HEK293 (cell line): ENCODE measurements around the gene FOSL1.

Source experiments
- IKZF3 ChIP-seq: fragments of 450-650 bp; IDR thresholded peaks from 2 replicates; pipeline ENCODE4 v1.5.0; 2018; ENCODE audit warnings: missing biosample characterization, mild to moderate bottlenecking, missing genetic modification characterization, moderate library complexity
- PRDM10 ChIP-seq: fragments of 450-650 bp; formaldehyde crosslinking; IDR thresholded peaks from 2 replicates; pipeline ENCODE4 v1.5.1; 2016; ENCODE audit warnings: missing biosample characterization, missing genetic modification characterization
- YY2 ChIP-seq: fragments of 450-650 bp; formaldehyde crosslinking; IDR thresholded peaks from 2 replicates; pipeline ENCODE4 v1.5.1; 2016; ENCODE audit warnings: missing biosample characterization, missing genetic modification characterization
- ZFP37 ChIP-seq: fragments of 450-650 bp; formaldehyde crosslinking; IDR thresholded peaks from 2 replicates; pipeline ENCODE4 v1.5.1; 2016; ENCODE audit warnings: missing biosample characterization, missing genetic modification characterization
- ZNF747 ChIP-seq: fragments of 450-650 bp; formaldehyde crosslinking; IDR thresholded peaks from 2 replicates; pipeline ENCODE4 v1.5.1; 2016; ENCODE audit warnings: missing biosample characterization, missing genetic modification characterization
- TF ChIP-seq, protein P1 (sequence below): fragments of 450-650 bp; formaldehyde crosslinking; IDR thresholded peaks from 2 replicates; pipeline ENCODE4 v1.5.1; 2016; ENCODE audit warnings: missing biosample characterization, missing genetic modification characterization, low read depth
- TF ChIP-seq, protein P2 (sequence below): fragments of 450-650 bp; formaldehyde crosslinking; IDR thresholded peaks from 2 replicates; pipeline ENCODE4 v1.5.1; 2016; ENCODE audit warnings: missing biosample characterization, missing genetic modification characterization
- TF ChIP-seq, protein P3 (sequence below): fragments of 450-650 bp; formaldehyde crosslinking; IDR thresholded peaks from 2 replicates; pipeline ENCODE4 v1.5.1; 2016; ENCODE audit warnings: missing biosample characterization, missing genetic modification characterization

DNA sequence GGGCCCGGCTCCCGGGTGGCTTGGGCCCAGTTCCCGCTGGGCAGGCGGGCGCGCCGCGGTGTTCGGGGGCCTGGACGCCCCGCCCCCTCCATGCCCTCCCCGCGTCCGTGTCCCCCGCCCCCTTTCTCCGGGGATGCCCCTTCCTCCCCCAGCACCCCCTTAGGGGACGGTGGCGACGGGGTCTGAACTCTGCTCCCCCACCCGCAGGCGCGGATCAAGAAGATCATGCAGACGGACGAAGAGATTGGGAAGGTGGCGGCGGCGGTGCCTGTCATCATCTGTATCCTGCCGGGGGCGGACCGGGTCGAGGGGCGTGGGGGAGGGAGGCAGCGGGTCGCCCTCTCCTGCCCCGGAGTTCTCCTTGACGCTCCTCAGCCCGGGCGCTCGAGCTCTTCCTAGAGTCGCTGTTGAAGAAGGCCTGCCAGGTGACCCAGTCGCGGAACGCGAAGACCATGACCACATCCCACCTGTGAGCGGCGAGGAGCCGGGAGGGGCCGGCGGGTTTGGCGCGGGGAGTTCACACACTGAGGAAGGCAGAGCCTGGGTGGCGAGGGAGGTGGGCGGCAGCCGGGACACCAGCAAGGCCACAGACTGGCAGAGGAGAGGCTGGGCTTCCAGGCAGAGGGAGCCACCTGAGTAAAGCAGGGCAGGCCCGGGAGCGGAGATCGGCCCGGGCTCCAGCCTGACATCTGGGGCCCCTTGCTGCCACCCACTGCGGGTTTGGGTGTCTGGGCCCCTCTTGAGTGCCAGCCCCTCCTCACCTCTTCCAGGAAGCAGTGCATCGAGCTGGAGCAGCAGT is 19.6 kb upstream of the FOSL1 start:
- TF ChIP-seq PRDM10 (no peak), IKZF3 (tag by site-specific recombination) (no peak), ZFP37 (tag by site-specific recombination) (no peak), ZNF747 (tag by site-specific recombination) (no peak), YY2 (tag by site-specific recombination) (no peak)
- TF ChIP-seq, protein P1, sequence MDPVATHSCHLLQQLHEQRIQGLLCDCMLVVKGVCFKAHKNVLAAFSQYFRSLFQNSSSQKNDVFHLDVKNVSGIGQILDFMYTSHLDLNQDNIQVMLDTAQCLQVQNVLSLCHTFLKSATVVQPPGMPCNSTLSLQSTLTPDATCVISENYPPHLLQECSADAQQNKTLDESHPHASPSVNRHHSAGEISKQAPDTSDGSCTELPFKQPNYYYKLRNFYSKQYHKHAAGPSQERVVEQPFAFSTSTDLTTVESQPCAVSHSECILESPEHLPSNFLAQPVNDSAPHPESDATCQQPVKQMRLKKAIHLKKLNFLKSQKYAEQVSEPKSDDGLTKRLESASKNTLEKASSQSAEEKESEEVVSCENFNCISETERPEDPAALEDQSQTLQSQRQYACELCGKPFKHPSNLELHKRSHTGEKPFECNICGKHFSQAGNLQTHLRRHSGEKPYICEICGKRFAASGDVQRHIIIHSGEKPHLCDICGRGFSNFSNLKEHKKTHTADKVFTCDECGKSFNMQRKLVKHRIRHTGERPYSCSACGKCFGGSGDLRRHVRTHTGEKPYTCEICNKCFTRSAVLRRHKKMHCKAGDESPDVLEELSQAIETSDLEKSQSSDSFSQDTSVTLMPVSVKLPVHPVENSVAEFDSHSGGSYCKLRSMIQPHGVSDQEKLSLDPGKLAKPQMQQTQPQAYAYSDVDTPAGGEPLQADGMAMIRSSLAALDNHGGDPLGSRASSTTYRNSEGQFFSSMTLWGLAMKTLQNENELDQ (tag by site-specific recombination) = no peak
- TF ChIP-seq, protein P2, sequence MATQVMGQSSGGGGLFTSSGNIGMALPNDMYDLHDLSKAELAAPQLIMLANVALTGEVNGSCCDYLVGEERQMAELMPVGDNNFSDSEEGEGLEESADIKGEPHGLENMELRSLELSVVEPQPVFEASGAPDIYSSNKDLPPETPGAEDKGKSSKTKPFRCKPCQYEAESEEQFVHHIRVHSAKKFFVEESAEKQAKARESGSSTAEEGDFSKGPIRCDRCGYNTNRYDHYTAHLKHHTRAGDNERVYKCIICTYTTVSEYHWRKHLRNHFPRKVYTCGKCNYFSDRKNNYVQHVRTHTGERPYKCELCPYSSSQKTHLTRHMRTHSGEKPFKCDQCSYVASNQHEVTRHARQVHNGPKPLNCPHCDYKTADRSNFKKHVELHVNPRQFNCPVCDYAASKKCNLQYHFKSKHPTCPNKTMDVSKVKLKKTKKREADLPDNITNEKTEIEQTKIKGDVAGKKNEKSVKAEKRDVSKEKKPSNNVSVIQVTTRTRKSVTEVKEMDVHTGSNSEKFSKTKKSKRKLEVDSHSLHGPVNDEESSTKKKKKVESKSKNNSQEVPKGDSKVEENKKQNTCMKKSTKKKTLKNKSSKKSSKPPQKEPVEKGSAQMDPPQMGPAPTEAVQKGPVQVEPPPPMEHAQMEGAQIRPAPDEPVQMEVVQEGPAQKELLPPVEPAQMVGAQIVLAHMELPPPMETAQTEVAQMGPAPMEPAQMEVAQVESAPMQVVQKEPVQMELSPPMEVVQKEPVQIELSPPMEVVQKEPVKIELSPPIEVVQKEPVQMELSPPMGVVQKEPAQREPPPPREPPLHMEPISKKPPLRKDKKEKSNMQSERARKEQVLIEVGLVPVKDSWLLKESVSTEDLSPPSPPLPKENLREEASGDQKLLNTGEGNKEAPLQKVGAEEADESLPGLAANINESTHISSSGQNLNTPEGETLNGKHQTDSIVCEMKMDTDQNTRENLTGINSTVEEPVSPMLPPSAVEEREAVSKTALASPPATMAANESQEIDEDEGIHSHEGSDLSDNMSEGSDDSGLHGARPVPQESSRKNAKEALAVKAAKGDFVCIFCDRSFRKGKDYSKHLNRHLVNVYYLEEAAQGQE = no peak
- TF ChIP-seq, protein P3, sequence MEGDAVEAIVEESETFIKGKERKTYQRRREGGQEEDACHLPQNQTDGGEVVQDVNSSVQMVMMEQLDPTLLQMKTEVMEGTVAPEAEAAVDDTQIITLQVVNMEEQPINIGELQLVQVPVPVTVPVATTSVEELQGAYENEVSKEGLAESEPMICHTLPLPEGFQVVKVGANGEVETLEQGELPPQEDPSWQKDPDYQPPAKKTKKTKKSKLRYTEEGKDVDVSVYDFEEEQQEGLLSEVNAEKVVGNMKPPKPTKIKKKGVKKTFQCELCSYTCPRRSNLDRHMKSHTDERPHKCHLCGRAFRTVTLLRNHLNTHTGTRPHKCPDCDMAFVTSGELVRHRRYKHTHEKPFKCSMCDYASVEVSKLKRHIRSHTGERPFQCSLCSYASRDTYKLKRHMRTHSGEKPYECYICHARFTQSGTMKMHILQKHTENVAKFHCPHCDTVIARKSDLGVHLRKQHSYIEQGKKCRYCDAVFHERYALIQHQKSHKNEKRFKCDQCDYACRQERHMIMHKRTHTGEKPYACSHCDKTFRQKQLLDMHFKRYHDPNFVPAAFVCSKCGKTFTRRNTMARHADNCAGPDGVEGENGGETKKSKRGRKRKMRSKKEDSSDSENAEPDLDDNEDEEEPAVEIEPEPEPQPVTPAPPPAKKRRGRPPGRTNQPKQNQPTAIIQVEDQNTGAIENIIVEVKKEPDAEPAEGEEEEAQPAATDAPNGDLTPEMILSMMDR (tag by site-specific recombination) = no peak
